Measurements from ENCODE around the gene GLRA3.

The GLRA3 gene

GRCh38 chr4:174696657-174697056 lies 132.4 kb downstream of the GLRA3 start:
- no peak for TF ChIP-seq NFIC (IDR thresholded peaks at IDR 0.05)
- TF ChIP-seq CEBPB (IDR thresholded peaks at IDR 0.05) = no peak
- TF ChIP-seq ZBTB7A (IDR thresholded peaks at IDR 0.05; ENCODE audit: low read depth) = no peak
- no peak for TF ChIP-seq YY1 (IDR thresholded peaks at IDR 0.05; ENCODE audit: low read depth)
- TF ChIP-seq EP300 (IDR thresholded peaks at IDR 0.05; ENCODE audit: borderline replicate concordance) = no peak

- no peak for TF ChIP-seq EGR1 (IDR thresholded peaks at IDR 0.05)
- no peak for TF ChIP-seq EP300 (IDR thresholded peaks at IDR 0.05; ENCODE audit: borderline replicate concordance)
- TF ChIP-seq MAX (IDR thresholded peaks at IDR 0.05) = no peak
- TF ChIP-seq NFIC (IDR thresholded peaks at IDR 0.05) = no peak
- no peak for TF ChIP-seq RAD21 (IDR thresholded peaks at IDR 0.05; ENCODE audit: low read depth)
- no peak for TF ChIP-seq USF1 (IDR thresholded peaks at IDR 0.05)
- TF ChIP-seq YY1 (IDR thresholded peaks at IDR 0.05; ENCODE audit: low read depth) = no peak
- no peak for TF ChIP-seq ZBTB7A (IDR thresholded peaks at IDR 0.05; ENCODE audit: low read depth)
- TF ChIP-seq TCF12 (IDR thresholded peaks at IDR 0.05; ENCODE audit: low read depth) = no peak
- TF ChIP-seq CREB1 (IDR thresholded peaks at IDR 0.05; ENCODE audit: low read depth) = no peak
- TF ChIP-seq CEBPB (IDR thresholded peaks at IDR 0.05) = no peak
- TF ChIP-seq REST (IDR thresholded peaks at IDR 0.05; ENCODE audit: low read depth) = no peak
- TF ChIP-seq TAF1 (IDR thresholded peaks at IDR 0.05; ENCODE audit: low read depth) = no peak
- no peak for TF ChIP-seq FOXM1 (IDR thresholded peaks at IDR 0.05; ENCODE audit: borderline replicate concordance, low read depth)
Measured at GRCh38 chr4:174690665-174691064, 138.4 kb downstream of the GLRA3 start.

- TF ChIP-seq TAF1 (IDR thresholded peaks at IDR 0.05; ENCODE audit: low read depth) = no peak
- TF ChIP-seq CEBPB (IDR thresholded peaks at IDR 0.05) = no peak
- no peak for TF ChIP-seq ZBTB7A (IDR thresholded peaks at IDR 0.05; ENCODE audit: low read depth)
- no peak for TF ChIP-seq REST (IDR thresholded peaks at IDR 0.05; ENCODE audit: low read depth)
- no peak for TF ChIP-seq MAX (IDR thresholded peaks at IDR 0.05)
- TF ChIP-seq TEAD4 (IDR thresholded peaks at IDR 0.05) = no peak
- no peak for TF ChIP-seq TCF12 (IDR thresholded peaks at IDR 0.05; ENCODE audit: low read depth)
- TF ChIP-seq EP300 (IDR thresholded peaks at IDR 0.05; ENCODE audit: borderline replicate concordance) = no peak
- TF ChIP-seq CREB1 (IDR thresholded peaks at IDR 0.05; ENCODE audit: low read depth) = no peak
- TF ChIP-seq FOXM1 (IDR thresholded peaks at IDR 0.05; ENCODE audit: borderline replicate concordance, low read depth) = no peak
Measured at GRCh38 chr4:174689618-174690017, 139.4 kb downstream of the GLRA3 start.

GRCh38 chr4:174686826-174687225 lies 142.2 kb downstream of the GLRA3 start:
- TF ChIP-seq TAF1 (IDR thresholded peaks at IDR 0.05; ENCODE audit: low read depth) (no peak), NFIC (IDR thresholded peaks at IDR 0.05) (no peak), EGR1 (IDR thresholded peaks at IDR 0.05) (no peak), TCF12 (IDR thresholded peaks at IDR 0.05; ENCODE audit: low read depth) (no peak), CEBPB (IDR thresholded peaks at IDR 0.05) (no peak), FOXM1 (IDR thresholded peaks at IDR 0.05; ENCODE audit: borderline replicate concordance, low read depth) (no peak), EP300 (IDR thresholded peaks at IDR 0.05; ENCODE audit: borderline replicate concordance) (no peak), CREB1 (IDR thresholded peaks at IDR 0.05; ENCODE audit: low read depth) (no peak), YY1 (IDR thresholded peaks at IDR 0.05; ENCODE audit: low read depth) (no peak), TEAD4 (IDR thresholded peaks at IDR 0.05) (no peak), USF1 (IDR thresholded peaks at IDR 0.05) (no peak), RAD21 (IDR thresholded peaks at IDR 0.05; ENCODE audit: low read depth) (no peak), MAX (IDR thresholded peaks at IDR 0.05) (no peak), REST (IDR thresholded peaks at IDR 0.05; ENCODE audit: low read depth) (no peak), ZBTB7A (IDR thresholded peaks at IDR 0.05; ENCODE audit: low read depth) (no peak)

All from Ishikawa (cell line).